ENCODE measurements around the gene ZNF578.
"Not testable (repeated sequence)": the region's sequence is repeated elsewhere in the genome, so short reads cannot be mapped to it uniquely, and the experiment has no call there.

ZNF578 gene

GRCh38 chr19:52453324-52454094 lies at the start of gene ZNF578:
Gene ZNF578, plus strand, starts transcription at chr19:52453553. Its CDS starts 48,293 bp downstream, at chr19:52501846.
- DNase-seq: no peak

- no peak for DNase-seq
Measured at GRCh38 chr19:52410276-52410675, 43.1 kb upstream of the ZNF578 start.

GRCh38 chr19:52415711-52416110 lies 37.6 kb upstream of the ZNF578 start:
- no peak for DNase-seq

- DNase-seq: no peak
Measured at GRCh38 chr19:52428937-52429336, 24.4 kb upstream of the ZNF578 start, which contains the start of gene ZNF534. Gene ZNF534, plus strand, starts transcription at chr19:52429148. Its CDS starts 2,327 bp downstream, at chr19:52431475.

GRCh38 chr19:52442179-52442578 lies 11.2 kb upstream of the ZNF578 start:
- DNase-seq: no peak

- DNase-seq: no peak
Measured at GRCh38 chr19:52444506-52444905, 8.8 kb upstream of the ZNF578 start.

- no peak for DNase-seq
Measured at GRCh38 chr19:52451241-52451640, 2.1 kb upstream of the ZNF578 start.

DNA sequence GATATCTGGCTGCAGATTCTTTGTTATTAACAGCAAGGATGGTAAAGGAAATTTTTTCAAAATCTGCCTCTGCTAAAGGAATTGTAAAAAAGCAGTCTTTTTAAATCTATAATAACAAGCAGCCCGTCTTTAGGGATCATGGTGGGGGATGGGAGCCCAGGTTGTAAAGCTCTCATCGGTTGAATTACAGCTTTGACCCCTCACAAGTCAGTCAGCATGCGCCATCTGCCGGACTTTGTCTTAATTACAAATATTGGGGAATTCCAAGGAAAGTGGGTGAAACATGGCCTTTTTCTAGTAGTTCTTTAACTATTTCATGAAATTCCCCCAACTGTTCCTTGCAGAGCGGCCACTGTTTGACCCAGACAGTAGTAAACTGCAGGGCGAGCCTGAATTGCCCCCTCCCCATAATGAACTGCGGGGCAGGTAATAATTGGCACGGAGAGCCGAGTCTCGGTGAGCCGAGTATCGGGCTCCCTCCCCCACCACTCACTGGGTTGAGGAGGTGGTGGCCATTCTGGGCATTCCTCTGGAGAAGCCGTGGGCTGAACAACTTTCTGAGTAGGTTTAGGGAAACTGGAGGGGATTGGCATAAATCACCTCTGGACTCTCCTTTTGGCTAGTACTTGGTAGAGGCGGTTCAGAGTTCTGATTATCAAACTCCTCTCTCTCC lies 11.6 kb downstream of the ZNF578 start:
- DNase-seq: peak; percentile 26

DNA sequence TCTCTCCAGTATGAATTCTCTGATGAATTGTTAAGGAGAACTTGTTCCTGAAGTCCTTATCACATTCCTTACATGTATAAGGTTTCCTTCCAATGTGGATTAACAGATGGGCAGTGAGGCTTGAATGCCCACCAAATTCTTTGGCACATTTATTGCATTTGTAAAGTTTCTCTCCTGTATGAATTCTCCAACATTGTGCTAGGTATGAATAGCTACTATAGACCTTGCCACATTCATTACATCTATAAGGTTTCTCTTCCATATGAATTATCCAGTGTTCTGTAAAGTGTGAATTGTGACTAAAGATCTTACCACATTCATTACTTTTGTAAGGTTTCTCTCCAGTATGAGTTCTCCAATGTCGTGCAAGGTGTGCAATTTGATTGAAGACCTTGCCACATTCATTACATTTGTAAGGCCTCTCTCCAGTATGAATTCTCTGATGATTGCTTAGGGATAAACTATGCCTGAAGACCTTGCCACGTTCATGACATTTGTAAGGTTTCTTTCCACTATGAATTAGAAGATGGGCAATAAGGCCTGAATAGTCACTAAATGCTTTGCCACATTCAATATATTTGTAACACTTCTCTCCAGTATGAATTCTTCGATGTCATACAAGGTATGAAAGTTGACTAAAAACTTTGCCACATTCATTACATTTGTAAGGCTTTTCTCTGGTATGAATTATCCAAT lies 20.4 kb downstream of the ZNF578 start:
- no peak for DNase-seq

GRCh38 chr19:52474351-52475127 lies 21.2 kb downstream of the ZNF578 start:
- DNase-seq: no peak

- DNase-seq: not testable (repeated sequence)
Measured at GRCh38 chr19:52484111-52484743, 30.9 kb downstream of the ZNF578 start.

DNA sequence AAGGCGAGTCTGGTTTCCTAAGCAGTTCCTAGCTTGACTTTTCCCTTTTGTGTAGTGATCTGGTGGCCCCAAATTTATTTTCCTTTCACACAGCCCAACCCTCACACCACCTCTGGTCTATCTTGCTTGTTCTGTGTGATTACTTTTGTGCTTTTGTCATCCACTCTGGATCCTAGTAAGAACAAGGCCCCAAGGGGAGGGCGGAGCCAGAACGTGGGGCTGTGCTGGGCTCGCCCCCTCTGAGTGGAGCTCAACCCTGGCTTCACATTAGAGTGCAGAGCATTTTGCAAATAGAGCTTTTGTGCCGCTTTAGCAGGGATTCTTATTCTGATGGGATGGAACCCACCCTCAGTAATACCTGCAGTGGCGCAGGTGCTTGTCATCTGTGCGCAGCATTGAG lies 31.7 kb downstream of the ZNF578 start:
- DNase-seq: not testable (repeated sequence)

DNA sequence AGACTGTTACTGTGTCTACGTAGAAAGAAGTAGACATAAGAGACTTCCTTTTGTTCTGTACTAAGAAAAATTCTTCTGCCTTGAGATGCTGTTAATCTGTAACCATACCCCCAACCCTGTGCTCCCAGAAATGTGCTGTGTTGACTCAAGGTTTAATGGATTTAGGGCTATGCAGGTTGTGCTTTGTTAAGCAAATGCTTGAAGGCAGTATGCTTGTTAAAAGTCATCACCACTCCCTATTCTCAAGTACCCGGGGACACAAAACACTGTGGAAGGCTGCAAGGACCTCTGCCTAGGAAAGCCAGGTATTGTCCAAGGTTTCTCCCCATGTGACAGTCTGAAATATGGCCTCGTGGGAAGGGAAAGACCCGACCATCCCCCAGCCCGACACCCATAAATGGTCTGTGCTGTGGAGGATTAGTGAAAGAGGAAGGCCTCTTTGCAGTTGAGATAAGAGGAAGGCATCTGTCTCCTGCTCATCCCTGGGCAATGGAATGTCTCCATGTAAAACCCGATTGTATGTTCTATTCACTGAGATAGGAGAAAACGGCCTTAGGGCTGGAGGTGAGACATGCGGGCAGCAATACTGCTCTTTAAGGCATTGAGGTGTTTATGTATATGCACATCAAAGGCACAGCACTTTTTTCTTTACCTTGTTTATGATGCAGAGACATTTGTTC lies 32.3 kb downstream of the ZNF578 start:
- DNase-seq: not testable (repeated sequence)

GRCh38 chr19:52492201-52492993 lies 39.0 kb downstream of the ZNF578 start:
- DNase-seq: peak; percentile 2

DNA sequence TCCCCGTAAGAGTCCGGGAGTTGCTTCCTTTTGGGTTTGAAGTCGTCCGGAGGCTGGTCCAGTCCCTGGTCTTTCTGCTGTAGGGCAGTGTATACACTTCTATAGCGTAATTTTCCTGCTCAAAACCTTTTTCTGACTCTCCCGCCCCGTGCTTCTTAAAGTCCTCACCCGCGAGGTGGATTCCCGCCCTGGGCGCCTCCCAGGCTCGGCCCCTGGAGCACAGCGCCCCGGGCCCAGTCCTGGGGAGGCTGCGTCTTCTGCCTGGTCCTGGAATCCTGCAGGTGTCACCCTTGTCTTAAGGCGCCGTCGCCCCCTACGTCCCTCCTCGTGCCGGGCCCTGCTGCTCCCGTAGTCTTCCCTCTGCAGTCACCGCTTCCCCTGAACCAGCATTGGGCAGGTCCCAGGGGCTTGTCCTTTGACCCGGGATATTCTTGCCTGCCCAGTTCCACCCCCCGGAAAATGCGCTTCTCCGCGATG lies 39.7 kb downstream of the ZNF578 start:
- DNase-seq: no peak

DNA sequence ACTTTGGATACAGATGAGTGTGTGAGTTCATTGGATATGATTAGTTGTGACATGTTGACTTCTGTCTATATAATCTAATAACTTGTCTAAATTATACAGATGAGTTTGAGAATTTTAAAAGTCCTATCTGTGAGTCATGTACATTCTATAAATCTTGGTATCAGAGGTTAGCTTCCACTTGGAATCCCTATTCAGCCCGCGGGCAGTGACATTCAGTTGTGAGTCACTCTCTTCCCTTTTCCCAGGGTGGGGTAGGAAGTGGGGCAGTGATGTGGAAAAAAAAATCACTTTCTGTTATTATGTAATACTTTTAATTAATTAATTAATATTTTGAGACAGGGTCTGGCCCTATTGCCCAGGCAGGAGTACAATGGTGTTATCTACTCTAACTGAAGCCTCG lies 41.2 kb downstream of the ZNF578 start:
- DNase-seq: no peak

DNA sequence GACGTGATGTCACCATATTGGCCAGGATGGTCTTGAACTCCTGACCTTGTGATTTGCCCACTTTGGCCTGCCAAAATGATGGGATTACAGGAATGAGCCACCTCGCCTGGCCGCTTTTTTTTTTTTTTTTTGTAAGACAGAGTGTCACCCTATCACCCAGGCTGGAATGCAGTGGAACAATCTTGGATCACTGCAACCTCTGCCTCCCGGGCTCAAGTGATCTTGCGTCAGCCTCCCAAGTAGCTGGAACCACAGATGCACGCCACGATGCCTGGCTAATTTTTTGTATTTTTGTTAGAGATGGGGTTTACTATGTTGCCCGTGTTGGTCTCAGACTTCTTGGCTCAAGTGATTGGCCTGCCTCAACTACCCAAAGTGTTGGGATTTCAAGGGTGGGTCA lies 45.2 kb downstream of the ZNF578 start:
- no peak for DNase-seq

GRCh38 chr19:52500474-52500873 lies 47.1 kb downstream of the ZNF578 start:
- DNase-seq: not testable (repeated sequence)

DNA sequence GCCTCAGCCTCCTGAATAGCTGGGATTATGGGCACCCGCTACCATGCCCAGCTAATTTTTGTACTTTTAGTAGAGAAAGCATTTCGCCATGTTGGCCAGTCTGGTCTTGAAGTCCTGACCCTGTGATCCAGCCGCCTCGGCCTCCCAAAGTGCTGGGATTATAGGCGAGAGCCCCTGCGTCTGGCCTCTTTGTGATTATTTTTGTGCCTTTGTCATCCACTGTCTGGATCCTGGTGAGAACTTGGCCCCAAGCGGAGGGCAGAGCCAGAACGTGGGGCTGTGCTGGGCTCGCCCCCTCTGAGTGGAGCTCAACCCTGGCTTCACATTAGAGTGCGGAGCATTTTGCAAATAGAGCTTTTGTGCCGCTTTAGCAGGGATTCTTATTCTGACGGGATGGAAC lies 47.6 kb downstream of the ZNF578 start:
- not testable (repeated sequence) for DNase-seq

- DNase-seq: no peak
Measured at GRCh38 chr19:52507266-52507665, 53.9 kb downstream of the ZNF578 start.

DNA sequence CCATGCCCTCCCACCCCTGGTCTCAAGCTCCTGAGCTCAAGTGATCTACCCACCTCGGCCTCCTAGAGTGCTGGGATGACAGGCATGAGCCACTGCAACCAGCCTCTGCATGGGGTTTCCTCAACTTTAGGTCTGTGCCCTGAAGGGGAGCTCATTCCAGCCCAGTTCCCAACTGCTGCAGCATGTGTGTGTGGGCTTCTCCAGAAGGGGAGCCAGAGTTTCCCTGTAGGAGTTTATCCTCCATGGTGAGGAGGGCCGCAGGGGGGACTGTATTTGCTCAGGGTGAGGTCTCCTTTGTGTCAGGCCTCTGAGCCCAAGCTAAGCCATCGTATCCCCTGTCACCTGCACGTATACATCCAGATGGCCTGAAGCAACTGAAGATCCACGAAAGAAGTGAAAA lies 62.8 kb downstream of the ZNF578 start:
- DNase-seq: no peak

Data from NCI-H2029 treated with DMSO at 0.1 percent for 48 hours (cell line).